GM18526 (cell line): ENCODE results near the gene CDK2AP2.

Source experiments
- POLR2A ChIP-seq: IDR thresholded peaks from 3 replicates; pipeline ENCODE4 v1.6.1; 2011; ENCODE audit not compliant: insufficient read length; ENCODE audit errors: extremely low read depth

Gene CDK2AP2

GRCh38 chr11:67530282-67530592 lies 22.3 kb upstream of the CDK2AP2 start:
- no peak for TF ChIP-seq POLR2A

- TF ChIP-seq POLR2A = no peak
These were observed 20.4 kb upstream of the CDK2AP2 start for GRCh38 chr11:67528376-67528775.

- TF ChIP-seq POLR2A = no peak
These were observed 17.5 kb upstream of the CDK2AP2 start for GRCh38 chr11:67525275-67525976.

- no peak for TF ChIP-seq POLR2A
These were observed 16.5 kb upstream of the CDK2AP2 start for GRCh38 chr11:67524480-67524808.

- TF ChIP-seq POLR2A = no peak
These were observed 15.9 kb upstream of the CDK2AP2 start for GRCh38 chr11:67523556-67524479.

- TF ChIP-seq POLR2A = no peak
These were observed 15.0 kb upstream of the CDK2AP2 start, which contains the start of gene CABP2 for GRCh38 chr11:67522844-67523555. Gene CABP2 (minus strand): TSS chr11:67523446. CDS start chr11:67523326, 120 bp downstream.

- TF ChIP-seq POLR2A = no peak
These were observed 14.4 kb upstream of the CDK2AP2 start for GRCh38 chr11:67522338-67522737.

GRCh38 chr11:67521924-67522323 lies 14.0 kb upstream of the CDK2AP2 start:
- no peak for TF ChIP-seq POLR2A

- TF ChIP-seq POLR2A = no peak
These were observed 13.2 kb upstream of the CDK2AP2 start for GRCh38 chr11:67520856-67521824.

GRCh38 chr11:67519726-67520125 lies 11.8 kb upstream of the CDK2AP2 start:
- no peak for TF ChIP-seq POLR2A

GRCh38 chr11:67517784-67518552 lies 10.0 kb upstream of the CDK2AP2 start:
- no peak for TF ChIP-seq POLR2A

- TF ChIP-seq POLR2A = no peak
These were observed 8.8 kb upstream of the CDK2AP2 start for GRCh38 chr11:67516806-67517205.

GRCh38 chr11:67514116-67514515 lies 6.2 kb upstream of the CDK2AP2 start:
- TF ChIP-seq POLR2A = no peak

GRCh38 chr11:67510023-67510345 lies 2.0 kb upstream of the CDK2AP2 start:
- no peak for TF ChIP-seq POLR2A

- TF ChIP-seq POLR2A = peak; percentile 52
These were observed 642 bp upstream of the CDK2AP2 start for GRCh38 chr11:67508486-67509121.
